Measurements from ENCODE around the gene CDK9.

Gene CDK9

DNA sequence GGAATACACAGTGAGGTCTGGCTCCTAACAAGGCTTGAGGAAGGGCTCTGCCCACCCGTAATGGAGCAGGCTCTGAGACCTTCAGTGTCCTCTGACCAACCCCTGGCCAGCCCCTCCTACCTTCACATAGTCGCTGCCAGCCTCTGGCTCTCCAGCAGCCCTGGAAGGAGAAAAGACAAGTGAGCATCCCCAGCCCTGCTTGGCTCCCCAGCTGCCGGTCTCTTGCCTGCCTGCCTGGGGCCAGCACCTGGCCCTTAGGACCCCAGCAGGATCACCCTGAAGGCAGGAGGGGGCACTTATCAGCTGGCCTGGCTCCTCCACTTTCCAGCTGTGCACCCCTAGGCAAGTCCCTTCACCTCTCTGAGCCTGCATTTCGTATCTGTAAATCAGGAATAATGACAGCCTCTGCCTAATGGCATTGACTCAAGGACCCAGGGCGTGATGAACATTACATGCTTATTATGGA lies 24.3 kb upstream of the CDK9 start:
- DNase-seq: no peak

DNA sequence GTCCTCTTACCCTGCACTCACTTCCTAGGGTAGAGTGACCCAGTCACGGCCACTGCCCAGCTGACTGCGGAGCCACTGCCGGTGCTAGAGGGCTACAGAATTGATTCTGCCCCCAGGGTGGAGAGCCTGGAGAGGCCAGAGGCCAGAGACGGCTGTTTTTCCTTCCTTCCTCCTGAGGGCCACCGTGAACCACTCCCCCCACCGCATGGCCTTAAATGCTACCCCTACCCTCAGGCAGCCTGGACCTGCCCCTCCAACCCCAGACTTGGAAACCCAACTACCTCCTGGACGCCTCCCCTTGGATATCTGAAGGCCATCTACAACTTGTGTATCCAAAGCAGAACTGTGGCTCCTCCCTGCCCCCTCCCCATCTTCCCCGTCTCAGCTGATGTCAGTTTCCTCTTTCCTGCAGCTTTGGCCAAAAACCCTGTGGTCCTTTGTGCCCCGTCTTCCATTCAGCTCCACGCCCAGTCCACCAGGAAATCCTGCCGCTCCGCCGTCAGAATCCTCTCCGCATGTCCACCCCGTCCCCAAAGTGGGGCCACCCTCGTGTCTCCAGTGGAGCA lies 23.6 kb upstream of the CDK9 start:
- DNase-seq: peak in 3 of 14 donors; percentile 7 to 27 (median 7)

GRCh38 chr9:127763918-127764384 lies 21.9 kb upstream of the CDK9 start:
- peak in 4 of 14 donors; percentile 16 to 25 (median 20) for DNase-seq

DNA sequence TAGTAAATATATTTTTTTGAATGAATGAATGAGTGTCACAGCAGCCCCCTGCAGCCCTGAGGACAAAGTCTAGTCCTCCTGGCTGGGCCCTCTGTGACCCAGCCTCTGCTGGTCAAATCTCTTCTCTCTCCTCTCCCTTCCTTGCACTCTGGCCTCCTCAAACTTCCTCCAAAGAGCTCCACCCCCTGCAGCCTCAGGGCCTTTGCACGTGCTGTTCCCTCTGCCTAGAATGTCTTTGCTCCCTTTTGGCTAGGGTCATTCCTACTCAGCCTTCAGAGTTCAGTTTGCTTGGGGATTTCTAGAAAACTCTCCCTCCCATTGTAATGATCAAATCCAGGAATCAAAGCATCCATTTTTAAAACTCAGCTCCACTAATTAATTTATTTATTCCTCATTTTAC lies 20.4 kb upstream of the CDK9 start:
- DNase-seq: no peak

- DNase-seq: no peak
Observed at GRCh38 chr9:127767410-127767809, 18.4 kb upstream of the CDK9 start.

- no peak for DNase-seq
Observed at GRCh38 chr9:127767909-127768331, 17.9 kb upstream of the CDK9 start.

- no peak for DNase-seq
Observed at GRCh38 chr9:127768698-127769097, 17.1 kb upstream of the CDK9 start.

DNA sequence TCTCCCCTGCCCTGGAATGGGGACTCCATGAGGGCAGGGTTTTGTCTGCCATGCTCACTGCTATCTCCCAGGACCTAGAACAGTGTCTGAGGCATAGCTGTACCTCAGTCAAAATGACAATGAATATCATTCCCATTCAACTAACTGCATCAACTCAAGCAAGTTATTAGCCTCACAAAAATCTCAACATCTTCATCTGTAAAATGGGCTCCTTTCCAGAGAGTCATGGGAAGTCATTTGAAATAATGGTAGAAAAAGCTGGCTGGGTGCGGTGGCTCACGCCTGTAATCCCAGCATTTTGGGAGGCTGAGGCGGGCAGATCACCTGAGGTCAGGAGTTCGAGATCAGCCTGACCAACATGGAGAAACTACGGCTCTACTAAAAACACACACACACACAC lies 16.7 kb upstream of the CDK9 start:
- no peak for DNase-seq

GRCh38 chr9:127769929-127770582 lies 15.8 kb upstream of the CDK9 start:
- DNase-seq: no peak

DNA sequence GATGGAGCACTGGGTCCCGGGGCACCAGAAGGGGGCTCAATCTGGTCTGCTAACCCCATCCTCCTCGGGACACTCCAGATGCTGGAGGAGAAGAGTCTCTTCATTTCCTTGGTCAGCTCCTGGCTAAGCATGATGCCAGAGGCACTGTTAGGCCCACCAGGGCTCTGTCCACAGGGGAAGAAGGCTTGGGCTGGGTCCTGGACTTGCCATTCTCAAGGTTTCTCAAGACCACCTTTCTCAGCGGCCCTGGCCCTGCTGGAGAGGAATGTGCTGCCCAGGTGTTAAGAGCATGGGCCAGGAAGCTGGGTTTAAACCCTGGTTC lies 15.3 kb upstream of the CDK9 start:
- no peak for DNase-seq

DNA sequence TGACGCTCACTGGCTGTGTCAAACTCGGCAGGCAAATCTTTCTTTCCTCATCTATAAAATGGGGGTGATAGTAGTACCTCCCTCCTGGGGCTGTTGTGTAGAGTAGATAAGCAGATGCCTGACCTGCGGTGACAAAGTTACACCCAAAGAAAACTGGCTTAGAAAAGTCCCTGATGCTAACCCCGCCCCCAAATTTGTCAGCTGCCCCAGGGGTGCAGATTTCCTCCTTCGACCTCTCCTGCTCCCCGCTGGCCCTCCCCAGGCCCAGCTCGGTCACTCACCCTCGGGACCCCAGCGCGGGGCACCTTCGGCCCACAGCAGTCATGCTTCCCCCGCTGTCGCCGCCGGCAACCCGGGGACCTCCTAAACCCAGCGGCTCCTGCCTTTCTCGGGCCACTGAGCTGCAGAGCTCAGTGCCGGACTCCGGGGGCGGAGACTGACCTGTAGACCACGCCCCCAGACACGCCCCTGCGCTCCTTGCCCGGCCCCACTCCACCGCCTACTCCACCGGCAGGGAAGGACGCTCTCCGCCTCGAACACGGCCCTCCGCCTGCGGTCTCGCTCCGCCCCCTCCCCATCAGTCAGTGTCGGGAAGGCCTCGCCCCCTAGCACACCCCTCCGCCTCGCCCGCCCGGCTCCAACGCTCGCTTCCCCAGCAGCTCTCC lies 14.8 kb upstream of the CDK9 start:
- peak; percentile 42 to 94 (median 83) for DNase-seq

- no peak for DNase-seq
Observed at GRCh38 chr9:127771570-127772189, 14.2 kb upstream of the CDK9 start.

GRCh38 chr9:127772603-127773002 lies 13.2 kb upstream of the CDK9 start:
- DNase-seq: no peak

DNA sequence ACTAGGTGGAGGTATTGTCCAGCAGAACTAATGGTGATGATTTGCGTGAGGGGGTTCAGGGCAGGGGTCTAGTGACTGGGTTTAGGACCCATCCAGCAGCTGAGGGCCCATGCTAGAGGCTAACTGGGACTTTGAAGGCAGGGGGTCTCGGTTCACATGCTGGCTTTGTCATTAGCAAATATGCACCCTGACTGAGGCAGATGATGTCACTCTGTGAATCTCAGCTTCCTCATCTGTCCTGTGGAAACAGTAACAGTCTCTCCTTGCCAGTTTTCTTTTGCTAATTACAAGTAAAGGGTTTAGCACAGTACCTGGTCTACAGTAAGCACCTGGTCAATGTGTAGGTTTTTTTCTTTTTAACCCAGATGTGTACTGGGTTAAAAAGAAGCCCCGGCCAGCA lies 12.6 kb upstream of the CDK9 start:
- DNase-seq: no peak

GRCh38 chr9:127773981-127774380 lies 11.9 kb upstream of the CDK9 start:
- DNase-seq: no peak

DNA sequence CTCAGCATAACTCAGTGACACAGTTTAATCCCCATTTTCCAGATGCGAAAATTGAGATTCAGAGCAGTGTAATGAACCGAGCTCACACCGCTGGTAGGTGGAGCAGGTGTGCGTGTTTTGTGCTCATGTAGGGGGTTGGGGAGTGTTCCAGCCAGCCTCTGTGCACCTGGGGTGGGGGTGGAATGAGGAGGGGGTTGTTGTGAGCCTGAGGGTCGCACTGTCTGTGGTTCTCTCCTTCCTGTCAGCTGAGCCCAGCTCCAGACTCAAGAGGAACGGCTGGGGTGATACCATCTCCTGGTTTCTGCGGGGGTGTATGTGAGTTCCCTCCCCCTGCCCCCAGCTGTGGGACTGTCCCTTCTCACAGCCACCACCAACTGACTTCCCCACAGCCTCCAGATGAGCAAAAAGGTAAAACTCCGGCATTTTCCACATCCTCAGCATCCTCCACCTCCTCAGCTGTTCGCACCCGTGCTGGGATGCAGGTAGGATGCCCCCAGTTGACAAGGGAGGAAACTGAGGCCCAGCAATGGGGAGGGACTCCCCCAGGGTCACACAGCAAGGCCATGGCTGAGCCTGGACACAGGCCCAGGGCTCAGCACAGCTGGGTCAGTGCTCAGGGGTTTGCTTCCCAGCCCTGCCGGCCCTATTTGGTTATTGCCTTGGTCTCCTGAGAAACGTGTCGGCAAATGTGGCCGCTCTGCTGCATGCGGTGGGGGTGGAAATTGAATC lies 9.5 kb upstream of the CDK9 start:
- DNase-seq: peak in 5 of 14 donors; percentile 18 to 37 (median 28)

DNA sequence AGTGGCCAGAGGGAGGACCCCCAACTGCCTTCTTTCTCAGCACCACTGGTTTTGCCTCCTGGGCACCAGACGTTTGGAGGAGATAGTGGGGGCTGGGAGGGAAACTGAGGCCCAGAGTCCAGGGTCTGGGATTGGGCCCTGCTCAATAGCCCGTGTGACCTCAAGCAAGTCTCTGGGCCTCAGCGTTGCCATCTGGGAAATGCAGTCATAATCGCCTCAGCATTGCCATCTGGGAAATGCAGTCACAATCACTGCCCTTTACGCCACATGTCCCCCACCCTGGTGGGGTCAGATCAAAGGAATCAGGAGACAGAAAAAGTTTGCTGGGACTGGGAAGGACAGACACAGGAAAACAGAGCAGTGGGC lies 8.9 kb upstream of the CDK9 start:
- no peak for DNase-seq

GRCh38 chr9:127777368-127777980 lies 8.4 kb upstream of the CDK9 start:
- DNase-seq: no peak

GRCh38 chr9:127778280-127779135 lies 7.3 kb upstream of the CDK9 start, which contains the start of gene SH2D3C:
SH2D3C (minus strand) TSS chr9:127778666; CDS start chr9:127778627, 39 bp downstream.
- peak in 4 of 14 donors; percentile 17 to 40 (median 21) for DNase-seq

DNA sequence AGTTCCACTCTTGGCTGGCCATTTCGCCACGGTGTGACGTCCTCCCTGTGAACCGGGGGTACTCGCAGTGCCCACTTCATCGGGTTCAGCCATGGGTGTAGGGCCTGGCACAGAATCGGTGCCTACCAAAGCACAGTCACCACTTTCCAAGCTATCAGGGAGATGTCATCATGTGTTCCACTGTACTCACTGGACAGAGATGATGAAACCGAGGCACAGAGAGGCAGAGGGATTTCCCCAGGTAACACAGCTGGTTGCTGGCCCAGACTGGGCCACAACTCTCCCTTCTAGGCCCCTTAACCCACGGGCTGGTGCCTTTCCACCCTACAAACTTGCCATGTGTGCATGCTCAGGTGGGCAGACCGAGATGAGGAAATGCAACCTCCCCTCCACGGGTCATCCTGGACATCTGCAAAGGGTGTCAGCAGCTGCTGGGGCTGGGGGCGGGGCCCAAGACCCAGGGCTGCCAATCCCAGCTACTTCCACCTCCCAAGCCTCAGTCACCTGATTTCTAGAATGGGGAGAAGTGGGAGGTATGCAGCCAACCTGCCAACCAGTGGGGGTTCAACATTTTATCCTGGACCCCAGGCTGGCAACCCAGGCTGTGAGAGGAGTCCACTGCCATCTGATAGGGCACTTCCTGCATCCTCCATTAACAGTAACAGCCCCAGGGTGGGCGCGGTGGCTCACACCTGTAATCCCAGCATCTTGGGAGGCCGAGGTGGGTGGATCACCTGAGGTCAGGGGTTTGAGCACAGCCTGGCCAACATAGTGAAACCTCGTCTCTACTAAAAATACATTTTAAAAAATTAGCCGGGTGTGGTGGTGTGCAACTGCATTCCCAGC lies 6.5 kb upstream of the CDK9 start:
- DNase-seq: peak in 1 of 14 donors; percentile 21
